GM18907 (cell line): ENCODE measurements around the gene OR2T5.
"Not testable (repeated sequence)": the region's sequence is repeated elsewhere in the genome, so short reads cannot be mapped to it uniquely, and the experiment has no call there.

Experiments used
- ATAC-seq: cut with Tn5 transposase; IDR thresholded peaks from one replicate; pipeline ENCODE4 v1.9.1; 2021; ENCODE audit warnings: mild to moderate bottlenecking, moderate library complexity; ENCODE audit not compliant: unreplicated experiment

Gene OR2T5

DNA sequence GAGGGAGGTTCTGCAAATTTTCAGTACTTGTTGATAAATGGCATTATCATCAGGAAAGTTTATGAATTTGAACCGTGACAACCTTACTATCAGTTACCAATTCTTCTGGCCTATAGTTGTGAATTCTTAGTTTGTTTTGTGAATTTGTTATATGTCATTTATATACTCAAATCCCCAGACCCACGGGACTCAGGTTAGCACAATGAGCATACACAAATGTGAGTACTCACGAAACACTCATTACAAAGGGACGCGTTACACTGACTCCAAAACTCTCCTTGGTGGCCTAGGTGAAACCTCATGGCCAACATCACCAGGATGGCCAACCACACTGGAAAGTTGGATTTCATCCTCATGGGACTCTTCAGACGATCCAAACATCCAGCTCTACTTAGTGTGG is at the start of gene OR2T5:
TSS of gene OR2T5 (plus strand) at position 301 of the 400 bp plus-strand sequence. CDS start at position 301, 0 bp downstream.
- ATAC-seq, result not testable (repeated sequence)

DNA sequence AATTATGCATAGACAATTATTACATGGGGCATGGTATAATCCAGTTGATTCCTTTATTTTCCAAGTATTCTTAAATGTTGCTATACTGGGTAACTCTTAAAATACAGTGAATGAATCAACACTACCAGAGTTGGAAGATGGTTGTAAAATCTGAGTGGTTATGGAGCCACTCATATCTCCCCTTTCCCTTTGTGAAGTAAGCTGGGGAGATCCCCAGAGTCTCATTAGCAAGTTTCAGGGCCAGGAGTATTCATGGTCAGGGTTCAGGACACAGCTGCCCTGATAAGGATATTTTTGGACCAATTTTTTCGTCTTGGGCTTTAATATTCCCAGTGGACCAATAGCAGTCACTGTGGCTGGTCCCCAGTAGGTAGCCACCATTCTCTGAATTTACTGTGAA is 49.7 kb upstream of the OR2T5 start:
- peak; percentile 44 for ATAC-seq

- ATAC-seq, result not testable (repeated sequence)
Measured at GRCh38 chr1:248439283-248439682, 49.1 kb upstream of the OR2T5 start.

- ATAC-seq, result not testable (repeated sequence)
Measured at GRCh38 chr1:248442500-248443277, 45.7 kb upstream of the OR2T5 start.

GRCh38 chr1:248444603-248445002 is 43.8 kb upstream of the OR2T5 start:
- ATAC-seq, result not testable (repeated sequence)

DNA sequence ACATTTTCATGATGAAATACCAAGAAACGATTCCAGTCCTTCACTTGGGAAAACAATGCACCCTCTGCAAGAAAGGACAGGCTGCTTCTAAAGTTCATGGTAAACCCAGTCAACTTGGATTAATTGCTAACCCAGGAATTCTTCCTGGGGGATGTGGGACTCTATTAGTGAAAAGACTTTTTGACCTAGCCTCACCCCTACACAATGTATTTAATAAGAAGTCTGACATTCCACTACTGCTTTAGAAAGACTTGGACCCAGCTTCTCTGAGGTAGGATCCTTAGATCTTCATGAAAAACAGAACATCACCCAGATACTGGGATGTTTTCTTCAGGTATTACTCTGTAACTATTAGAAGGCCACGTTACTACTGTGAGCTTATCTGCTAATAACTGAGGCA is 43.0 kb upstream of the OR2T5 start, which contains the start of gene OR2T2:
TSS of gene OR2T2 (plus strand) at position 239 of the 400 bp plus-strand sequence. CDS start 7,161 bp downstream, outside the sequence.
- not testable (repeated sequence) for ATAC-seq

- peak; percentile 74 for ATAC-seq
Measured at GRCh38 chr1:248448409-248449074, 39.8 kb upstream of the OR2T5 start.

DNA sequence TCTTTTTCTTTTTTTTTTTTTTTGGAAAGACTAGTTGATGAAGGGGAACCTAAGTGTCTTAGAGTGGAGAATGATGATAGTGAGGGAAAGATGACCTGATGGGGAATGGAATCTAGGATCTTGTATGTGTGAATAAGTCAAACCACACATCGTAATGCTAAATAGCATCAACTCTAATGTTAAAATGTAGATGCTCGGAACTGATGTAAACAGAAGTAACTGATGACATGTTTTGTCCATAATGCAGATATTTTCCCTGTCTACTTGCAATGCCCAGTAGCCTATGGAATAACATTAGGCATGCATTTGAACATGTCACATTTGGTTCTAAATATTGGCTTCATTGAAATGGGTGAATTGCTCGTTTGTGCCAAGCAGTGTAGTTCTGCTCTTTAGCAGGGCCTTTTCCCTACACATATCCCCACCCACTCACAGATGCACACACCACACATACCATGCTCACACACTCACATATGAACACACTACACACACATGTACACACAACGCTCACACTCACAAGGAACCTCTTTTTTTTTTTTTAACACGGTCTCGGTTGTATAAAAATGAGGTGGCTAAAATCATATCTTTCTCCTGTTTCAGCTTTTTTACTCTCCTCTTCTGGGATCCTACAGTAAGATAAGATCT is 38.4 kb upstream of the OR2T5 start:
- not testable (repeated sequence) for ATAC-seq

- peak; percentile 62 for ATAC-seq
Measured at GRCh38 chr1:248450466-248451145, 37.8 kb upstream of the OR2T5 start.

- ATAC-seq, result not testable (repeated sequence)
Measured at GRCh38 chr1:248453619-248454018, 34.8 kb upstream of the OR2T5 start.

GRCh38 chr1:248455045-248455444 is 33.3 kb upstream of the OR2T5 start:
- not testable (repeated sequence) for ATAC-seq

GRCh38 chr1:248456635-248457034 is 31.8 kb upstream of the OR2T5 start:
- not testable (repeated sequence) for ATAC-seq

DNA sequence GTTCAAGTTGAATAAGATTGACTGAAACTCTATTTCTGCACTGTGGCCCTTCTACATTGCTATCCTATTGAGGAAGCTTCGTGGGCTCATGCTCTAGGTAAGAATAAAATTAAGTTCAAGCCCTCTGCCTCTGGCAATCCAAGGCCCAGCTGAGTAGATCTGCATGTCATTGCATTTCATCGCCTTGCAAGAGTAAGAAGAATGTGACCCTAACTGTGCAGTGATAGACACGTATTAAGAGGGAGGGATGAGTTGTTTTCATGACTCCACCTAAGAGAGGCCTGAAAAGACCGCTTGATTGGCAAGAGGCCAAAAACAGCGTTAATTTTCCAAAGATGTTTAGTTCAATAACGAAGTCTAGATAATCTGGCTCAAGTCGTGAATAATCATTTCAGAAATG is 29.3 kb upstream of the OR2T5 start:
- ATAC-seq, result not testable (repeated sequence)

GRCh38 chr1:248471154-248471553 is 17.2 kb upstream of the OR2T5 start:
- ATAC-seq, result no peak

- ATAC-seq, result not testable (repeated sequence)
Measured at GRCh38 chr1:248472111-248472510, 16.3 kb upstream of the OR2T5 start.

GRCh38 chr1:248473051-248473450 is 15.3 kb upstream of the OR2T5 start, which contains the start of gene OR2T3:
Gene OR2T3 (plus strand): TSS chr1:248473351. CDS start chr1:248473351, 0 bp downstream.
- not testable (repeated sequence) for ATAC-seq

DNA sequence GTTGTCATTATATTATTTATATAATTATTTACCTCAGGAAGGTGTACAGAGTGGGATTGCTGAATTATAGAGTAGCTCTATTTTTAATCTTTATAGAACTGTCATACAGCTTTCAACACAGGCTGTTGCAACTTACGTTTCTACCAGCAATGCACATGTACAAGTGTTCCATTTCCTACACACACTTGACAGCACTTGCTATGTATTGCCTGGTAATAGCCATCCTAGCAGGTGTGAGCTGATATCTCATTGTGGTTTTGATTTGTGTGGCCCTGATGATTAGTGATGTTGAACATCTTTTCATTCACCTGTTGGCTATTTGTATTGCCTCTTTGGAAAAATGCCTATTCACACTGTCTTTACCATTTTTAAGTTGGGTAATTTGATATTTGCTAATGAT is 12.7 kb upstream of the OR2T5 start:
- not testable (repeated sequence) for ATAC-seq

GRCh38 chr1:248481686-248482579 is 6.5 kb upstream of the OR2T5 start:
- ATAC-seq, result peak; percentile 89

DNA sequence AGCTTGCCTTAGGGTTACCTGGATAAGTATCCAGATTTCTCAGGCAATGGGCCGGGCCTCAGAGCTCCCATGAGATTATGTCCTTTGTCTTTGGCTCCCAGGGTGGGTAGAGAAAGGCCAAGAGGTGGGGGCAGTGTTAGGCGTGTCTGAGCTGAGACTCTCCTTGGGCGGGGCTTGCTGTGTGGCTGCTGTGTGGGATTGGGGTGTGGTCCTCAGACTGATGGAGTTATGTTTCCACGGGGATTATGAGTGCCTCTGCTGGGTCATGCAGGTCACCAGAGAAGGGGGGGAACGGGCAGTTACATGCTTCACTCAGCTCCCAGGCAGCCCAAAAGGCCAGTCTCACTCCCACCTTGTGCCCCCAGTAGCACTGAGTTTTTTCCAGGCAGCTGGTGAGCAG is 8.3 kb downstream of the OR2T5 start:
- not testable (repeated sequence) for ATAC-seq
